ENCODE data around the gene ZNRF3. TPM values are rescaled to one million over a fixed set of nuclear protein-coding genes. Genes with fewer than 3 reads are reported as not detected.

Gene ZNRF3
- total RNA-seq, 1 experiment from 2014 or later = 8.1 TPM

DNA sequence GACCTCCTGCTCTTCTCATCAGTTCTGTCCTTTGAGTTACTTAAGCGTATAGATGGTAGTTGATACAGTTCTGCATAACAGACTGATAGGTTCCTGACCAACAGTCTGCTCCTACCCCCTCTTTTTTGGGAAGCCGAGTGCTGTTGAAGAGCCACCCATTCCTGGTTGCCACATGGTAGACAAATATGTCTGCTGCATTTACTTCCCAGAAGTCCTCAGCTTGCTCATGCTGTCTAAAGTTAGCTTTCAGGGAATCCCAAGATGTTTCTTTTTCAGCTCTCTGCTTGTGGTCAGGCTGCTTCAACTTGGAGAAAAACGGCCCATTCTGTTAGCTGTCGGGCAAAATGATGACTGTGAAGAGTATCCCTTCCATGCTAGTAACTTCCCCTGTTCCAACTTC is 129.6 kb downstream of the ZNRF3 start:
- no peak for ATAC-seq
- no peak for TF ChIP-seq EZH2phosphoT487 (IDR thresholded peaks at IDR 0.05; ENCODE audit: borderline replicate concordance, low read length)
- TF ChIP-seq EZH2 (IDR thresholded peaks at IDR 0.05; ENCODE audit: low read length, unreplicated experiment) = no peak
- TF ChIP-seq CTCF (conservative IDR thresholded peaks at IDR 0.05; ENCODE audit: low read depth, low read length) = no peak
- Histone ChIP-seq H3K4me1 (ENCODE audit: insufficient read depth, low read length) (no peaks in the 10 kb centered on the region), H4K20me1 (ENCODE audit: low read length) (no peaks in the 10 kb centered on the region), H3K9me3 (ENCODE audit: low read length) (no peaks in the 10 kb centered on the region), H3K79me2 (ENCODE audit: low read length) (no peaks in the 10 kb centered on the region), H3K4me3 (ENCODE audit: low read length) (no peak overlapping the region), H3K4me2 (ENCODE audit: low read length) (no peak overlapping the region), H3K27me3 (ENCODE audit: low read length) (no peaks in the 10 kb centered on the region), H2AFZ (ENCODE audit: low read length) (no peak overlapping the region), H3K27ac (ENCODE audit: low read length) (no peak overlapping the region), H3K9ac (ENCODE audit: low read length) (no peak overlapping the region), H3F3A (ENCODE audit: low read length, unreplicated experiment) (no peaks in the 10 kb centered on the region), H3K36me3 (ENCODE audit: low read depth, low read length) (no peaks in the 10 kb centered on the region), H3K9me2 (replicated peaks; ENCODE audit: low read length) (no peaks in the 10 kb centered on the region)
- intact Hi-C loops (cut with micrococcal nuclease) = no loop called here
- CTCF ChIA-PET = no interaction called here
- BruUV-seq (replicated peaks) = no TSS peak
- POLR2A ChIA-PET (ENCODE audit: unreplicated experiment) = no interaction called here
- DNase-seq = no peak

GRCh38 chr22:29014293-29014692 is 130.9 kb downstream of the ZNRF3 start:
- ATAC-seq (no peak), DNase-seq (no peak)
- no peaks in the 10 kb centered on the region for H4K20me1 ChIP-seq (ENCODE audit: low read length)
- H3K36me3 ChIP-seq (ENCODE audit: low read depth, low read length) = no peaks in the 10 kb centered on the region
- CTCF ChIA-PET = no interaction called here
- TF ChIP-seq EZH2 (IDR thresholded peaks at IDR 0.05; ENCODE audit: low read length, unreplicated experiment) (no peak), EZH2phosphoT487 (IDR thresholded peaks at IDR 0.05; ENCODE audit: borderline replicate concordance, low read length) (no peak), CTCF (conservative IDR thresholded peaks at IDR 0.05; ENCODE audit: low read depth, low read length) (no peak)
- no peak overlapping the region for H3K27ac ChIP-seq (ENCODE audit: low read length)
- no peaks in the 10 kb centered on the region for H3K9me3 ChIP-seq (ENCODE audit: low read length)
- H3K9me2 ChIP-seq (replicated peaks; ENCODE audit: low read length) = no peaks in the 10 kb centered on the region
- no peak overlapping the region for H3K9ac ChIP-seq (ENCODE audit: low read length)
- no peaks in the 10 kb centered on the region for H3K79me2 ChIP-seq (ENCODE audit: low read length)
- H3F3A ChIP-seq (ENCODE audit: low read length, unreplicated experiment) = no peaks in the 10 kb centered on the region
- no peaks in the 10 kb centered on the region for H3K4me1 ChIP-seq (ENCODE audit: insufficient read depth, low read length)
- H3K4me2 ChIP-seq (ENCODE audit: low read length) = no peak overlapping the region
- no peak overlapping the region for H3K4me3 ChIP-seq (ENCODE audit: low read length)
- no peaks in the 10 kb centered on the region for H3K27me3 ChIP-seq (ENCODE audit: low read length)
- intact Hi-C loops (cut with micrococcal nuclease) = no loop called here
- BruUV-seq (replicated peaks) = no TSS peak
- H2AFZ ChIP-seq (ENCODE audit: low read length) = no peak overlapping the region
- POLR2A ChIA-PET (ENCODE audit: unreplicated experiment) = no interaction called here

GRCh38 chr22:29014773-29015172 is 131.4 kb downstream of the ZNRF3 start:
- DNase-seq (no peak), ATAC-seq (no peak)
- Histone ChIP-seq H3K4me3 (ENCODE audit: low read length) (no peak overlapping the region), H3K9me2 (replicated peaks; ENCODE audit: low read length) (no peaks in the 10 kb centered on the region), H3K9me3 (ENCODE audit: low read length) (no peaks in the 10 kb centered on the region), H3K27ac (ENCODE audit: low read length) (no peak overlapping the region), H3F3A (ENCODE audit: low read length, unreplicated experiment) (no peaks in the 10 kb centered on the region), H3K36me3 (ENCODE audit: low read depth, low read length) (no peaks in the 10 kb centered on the region), H3K27me3 (ENCODE audit: low read length) (no peaks in the 10 kb centered on the region), H3K4me2 (ENCODE audit: low read length) (no peak overlapping the region), H2AFZ (ENCODE audit: low read length) (no peak overlapping the region), H3K9ac (ENCODE audit: low read length) (no peak overlapping the region), H3K4me1 (ENCODE audit: insufficient read depth, low read length) (no peaks in the 10 kb centered on the region), H4K20me1 (ENCODE audit: low read length) (no peaks in the 10 kb centered on the region), H3K79me2 (ENCODE audit: low read length) (no peaks in the 10 kb centered on the region)
- TF ChIP-seq EZH2phosphoT487 (IDR thresholded peaks at IDR 0.05; ENCODE audit: borderline replicate concordance, low read length) = no peak
- no peak for TF ChIP-seq EZH2 (IDR thresholded peaks at IDR 0.05; ENCODE audit: low read length, unreplicated experiment)
- TF ChIP-seq CTCF (conservative IDR thresholded peaks at IDR 0.05; ENCODE audit: low read depth, low read length) = no peak
- no TSS peak for BruUV-seq (replicated peaks)
- intact Hi-C loops (cut with micrococcal nuclease) = no loop called here
- ChIA-PET POLR2A (ENCODE audit: unreplicated experiment) (no interaction called here), CTCF (no interaction called here)
